Measurements from ENCODE around the gene GJA8. TPM values are rescaled to one million over a fixed set of nuclear protein-coding genes. Genes with fewer than 3 reads are reported as not detected.
"Not testable (repeated sequence)": the region's sequence is repeated elsewhere in the genome, so short reads cannot be mapped to it uniquely, and the experiment has no call there.

The GJA8 gene
- total and polyA plus RNA-seq, 4 donors, result not detected

GRCh38 chr1:147940456-147940855 is 37.9 kb downstream of the GJA8 start:
- peak in 2 of 3 donors; percentile 54 to 64 for DNase-seq
- not testable (repeated sequence) for H3K27me3 ChIP-seq (ENCODE audit: control insufficient read depth in 3 of 3, insufficient read depth in 3 of 3, low read length in 2 of 3); ATAC-seq (ENCODE audit: insufficient read depth, low FRiP score); H3K36me3 ChIP-seq (ENCODE audit: control insufficient read depth in 4 of 4, insufficient read depth in 4 of 4, low read length in 4 of 4); H3K9me3 ChIP-seq (ENCODE audit: control insufficient read depth in 4 of 4, insufficient read depth in 3 of 4, low read length in 3 of 4); H3K4me1 ChIP-seq (ENCODE audit: control insufficient read depth in 5 of 5, insufficient read depth in 5 of 5, low read length in 5 of 5); H3K4me3 ChIP-seq; H3K27ac ChIP-seq (ENCODE audit: low read depth in 1 of 2, low read length in 1 of 2); H3K9ac ChIP-seq (ENCODE audit: insufficient read depth in 1 of 2, low read length in 2 of 2)
- 81 to 92% methylated on average over 2 of the region's 2 CpGs for WGBS, 2 donors

- no CpG with 5 or more reads among the region's 1 CpG for WGBS, 2 donors
- H3K9ac ChIP-seq (ENCODE audit: insufficient read depth in 1 of 2, low read length in 2 of 2); H3K27me3 ChIP-seq (ENCODE audit: control insufficient read depth in 3 of 3, insufficient read depth in 3 of 3, low read length in 2 of 3); ATAC-seq (ENCODE audit: insufficient read depth, low FRiP score); H3K9me3 ChIP-seq (ENCODE audit: control insufficient read depth in 4 of 4, insufficient read depth in 3 of 4, low read length in 3 of 4); H3K27ac ChIP-seq (ENCODE audit: low read depth in 1 of 2, low read length in 1 of 2); H3K4me1 ChIP-seq (ENCODE audit: control insufficient read depth in 5 of 5, insufficient read depth in 5 of 5, low read length in 5 of 5); H3K36me3 ChIP-seq (ENCODE audit: control insufficient read depth in 4 of 4, insufficient read depth in 4 of 4, low read length in 4 of 4); H3K4me3 ChIP-seq; DNase-seq: not testable (repeated sequence)
These were observed 40.0 kb downstream of the GJA8 start for GRCh38 chr1:147942563-147942962.

- not testable (repeated sequence) for H3K9ac ChIP-seq (ENCODE audit: insufficient read depth in 1 of 2, low read length in 2 of 2); ATAC-seq (ENCODE audit: insufficient read depth, low FRiP score); H3K27me3 ChIP-seq (ENCODE audit: control insufficient read depth in 3 of 3, insufficient read depth in 3 of 3, low read length in 2 of 3); H3K4me3 ChIP-seq; H3K36me3 ChIP-seq (ENCODE audit: control insufficient read depth in 4 of 4, insufficient read depth in 4 of 4, low read length in 4 of 4); H3K4me1 ChIP-seq (ENCODE audit: control insufficient read depth in 5 of 5, insufficient read depth in 5 of 5, low read length in 5 of 5); H3K9me3 ChIP-seq (ENCODE audit: control insufficient read depth in 4 of 4, insufficient read depth in 3 of 4, low read length in 3 of 4); DNase-seq; H3K27ac ChIP-seq (ENCODE audit: low read depth in 1 of 2, low read length in 1 of 2)
- 97 to 99% methylated on average over 9 to 33 of the region's 35 CpGs for WGBS, 2 donors
These were observed 46.9 kb downstream of the GJA8 start for GRCh38 chr1:147949517-147949916.

Other genes starting within 250 kb of the GJA8 start
- gene ACP6, start 232.3 kb upstream of the GJA8 start, total RNA-seq, result 10 to 100 TPM; 14.2 to 25.3 TPM
- 10 to 100 TPM in 1 of 2 donors, 1 to 10 TPM in 1; 9.6 to 17.1 TPM for gene ACP6, start 232.3 kb upstream of the GJA8 start, polyA plus RNA-seq
- 10 to 100 TPM; 25.9 to 38.3 TPM for gene GJA5, start 142.2 kb upstream of the GJA8 start, total RNA-seq
- 10 to 100 TPM in 1 of 2 donors, 1 to 10 TPM in 1; 7.7 to 11.1 TPM for gene GJA5, start 142.2 kb upstream of the GJA8 start, polyA plus RNA-seq
- gene GPR89B, start 25.6 kb downstream of the GJA8 start, total RNA-seq, result 10 to 100 TPM in 1 of 2 donors, 1 to 10 TPM in 1; 9.7 to 40.0 TPM
- 10 to 100 TPM in 1 of 2 donors, 1 to 10 TPM in 1; 7.7 to 11.0 TPM for gene GPR89B, start 25.6 kb downstream of the GJA8 start, polyA plus RNA-seq
- gene NBPF11, start 249.5 kb downstream of the GJA8 start, total RNA-seq, result 10 to 100 TPM; 10.3 to 16.1 TPM
- 1 to 10 TPM; 4.4 to 6.3 TPM for gene NBPF11, start 249.5 kb downstream of the GJA8 start, polyA plus RNA-seq

All from lung (tissue), 10 donors.